Loucy (cell line): ENCODE data around the gene NHSL2.

Experiments
- CTCF ChIP-seq: fragments of 200-600 bp; sonication (generic); conservative IDR thresholded peaks from 2 replicates; pipeline ENCODE4 v1.5.1; 2014; ENCODE audit warnings: mild to moderate bottlenecking, antibody characterized with exemption, low read length
- EZH2phosphoT487 ChIP-seq: fragments of 200-600 bp; IDR thresholded peaks from 2 replicates; pipeline ENCODE4 v1.6.1; 2018; ENCODE audit warnings: antibody characterized with exemption, mild to moderate bottlenecking, moderate library complexity, borderline replicate concordance

GRCh38 chrX:72054779-72055489 is 144.3 kb downstream of the NHSL2 start:
- TF ChIP-seq CTCF = no peak
- no peak for TF ChIP-seq EZH2phosphoT487
